SK-N-SH (cell line): Measurements from ENCODE around the gene ZDHHC7. TPM values are rescaled to one million over a fixed set of nuclear protein-coding genes. Genes with fewer than 3 reads are reported as not detected.

Experiments used
- CTCF ChIA-PET: fragments of 300-600, 350-600 bp; formaldehyde crosslinking; extraction: SDS; loops from one replicate; lab custom pipeline; 2021; lab: Yijun Ruan, JAX
- POLR2A ChIA-PET: fragments of 350-600 bp; sonication (Branson Sonifier 250); formaldehyde crosslinking; extraction: SDS; loops from one replicate; lab custom pipeline; 2020; ENCODE audit warnings: antibody characterized with exemption, inconsistent platforms; lab: Yijun Ruan, JAX
- DNase-seq: peaks from one replicate; pipeline ENCODE4 v3.0.0; 2012
- H2AFZ ChIP-seq: fragments of 200-600 bp; sonication (generic); 2 replicates; pipeline ENCODE4 v1.8.1; 2016; ENCODE audit warnings: antibody characterized with exemption, mild to moderate bottlenecking, low read depth
- H3F3A ChIP-seq: fragments of 200-600 bp; sonication (generic); replicated peaks from 2 replicates; pipeline ENCODE3; 2016; ENCODE audit warnings: antibody characterized with exemption, mild to moderate bottlenecking; ENCODE audit not compliant: insufficient read depth
- H3K27ac ChIP-seq, 2 experiments: fragments of 200-500 bp in 1 of 2; fragments of 200-600 bp in 1 of 2; sonication (Bioruptor generic) in 1 of 2; sonication (generic), shearing (Covaris generic) in 1 of 2; 2 replicates each; pipeline versions ENCODE4 v1.5.1 to v1.6.1; 2014 to 2016; ENCODE audit warnings: low read depth in 2 of 2, inconsistent platforms in 1 of 2, low read length in 1 of 2, mild to moderate bottlenecking in 1 of 2, mixed read lengths in 1 of 2
- H3K27me3 ChIP-seq: fragments of 200-600 bp; sonication (generic), shearing (Covaris generic); 2 replicates; pipeline ENCODE4 v1.6.1; 2016; ENCODE audit warnings: mixed run types; ENCODE audit not compliant: insufficient read depth
- H3K36me3 ChIP-seq, 2 experiments: fragments of 200-500 bp in 1 of 2; fragments of 200-600 bp in 1 of 2; sonication (Bioruptor generic) in 1 of 2; sonication (generic) in 1 of 2; replicated peaks in 1 of 2; 2 replicates each; pipeline versions ENCODE3 to v1.5.1; 2014 to 2016; ENCODE audit warnings: low read length in 1 of 2, mild to moderate bottlenecking in 1 of 2; ENCODE audit not compliant: insufficient read depth in 2 of 2, control insufficient read depth in 1 of 2
- H3K4me1 ChIP-seq, 2 experiments: fragments of 200-500 bp in 1 of 2; fragments of 200-600 bp in 1 of 2; sonication (Bioruptor generic) in 1 of 2; sonication (generic), shearing (Covaris generic) in 1 of 2; 2 replicates each; pipeline versions ENCODE4 v1.5.1 to v1.6.1; 2014 to 2016; ENCODE audit warnings: low read depth in 1 of 2, low read length in 1 of 2, mixed run types in 1 of 2; ENCODE audit not compliant: insufficient read depth in 2 of 2, control insufficient read depth in 1 of 2
- H3K4me2 ChIP-seq: fragments of 200-600 bp; sonication (generic), shearing (Covaris generic); 2 replicates; pipeline ENCODE4 v1.6.1; 2017; ENCODE audit warnings: mixed run types
- H3K4me3 ChIP-seq, 2 experiments: fragments of 200-500 bp in 1 of 2; fragments of 200-600 bp in 1 of 2; sonication (Bioruptor generic) in 1 of 2; sonication (generic), shearing (Covaris generic) in 1 of 2; 2 replicates each; pipeline versions ENCODE4 v1.5.1 to v1.8.1; 2014 to 2016; ENCODE audit warnings: low read depth in 2 of 2, inconsistent platforms in 1 of 2, low read length in 1 of 2, mild to moderate bottlenecking in 1 of 2, mixed read lengths in 1 of 2, moderate library complexity in 1 of 2
- H3K79me2 ChIP-seq: fragments of 200-600 bp; sonication (generic); 2 replicates; pipeline ENCODE4 v1.8.1; 2017; ENCODE audit warnings: mild to moderate bottlenecking; ENCODE audit not compliant: insufficient read depth
- H3K9ac ChIP-seq: fragments of 200-600 bp; sonication (generic); 2 replicates; pipeline ENCODE4 v1.6.1; 2017; ENCODE audit warnings: mixed run types
- H3K9me2 ChIP-seq: fragments of 200-600 bp; sonication (generic); 2 replicates; pipeline ENCODE4 v1.6.1; 2017; ENCODE audit warnings: mixed run types
- H3K9me3 ChIP-seq: fragments of 200-600 bp; sonication (generic); 2 replicates; pipeline ENCODE4 v1.6.1; 2017; ENCODE audit warnings: mixed run types, mild to moderate bottlenecking, moderate library complexity
- H4K20me1 ChIP-seq: fragments of 200-600 bp; sonication (generic); 2 replicates; pipeline ENCODE4 v1.6.1; 2017; ENCODE audit warnings: mild to moderate bottlenecking, mixed run types; ENCODE audit not compliant: insufficient read depth
- CHD2 ChIP-seq: fragments of 150-350 bp; IDR thresholded peaks from 2 replicates; pipeline ENCODE4 v1.6.1; 2018; ENCODE audit warnings: low read length; ENCODE audit not compliant: partially characterized antibody
- EP300 ChIP-seq, 2 experiments: IDR thresholded peaks; 2 replicates each; pipeline versions ENCODE4 v1.4.0 to v1.6.1; 2012; ENCODE audit warnings: borderline replicate concordance in 1 of 2, low read depth in 1 of 2, low read length in 1 of 2
- MEF2A ChIP-seq: IDR thresholded peaks from 2 replicates; pipeline ENCODE4 v1.4.0; 2012; ENCODE audit warnings: low read depth, borderline replicate concordance
- MXI1 ChIP-seq: IDR thresholded peaks from 2 replicates; pipeline ENCODE4 v1.6.1; 2012; ENCODE audit warnings: mild to moderate bottlenecking, low read depth, low read length, improper control_type of control experiment
- NFIC ChIP-seq: IDR thresholded peaks from 2 replicates; pipeline ENCODE4 v1.4.0; 2012; ENCODE audit warnings: borderline replicate concordance
- RAD21 ChIP-seq: IDR thresholded peaks from 2 replicates; pipeline ENCODE4 v1.6.1; 2012; ENCODE audit warnings: mild to moderate bottlenecking, low read length
- RFX5 ChIP-seq: IDR thresholded peaks from 2 replicates; pipeline ENCODE4 v1.6.1; 2012; ENCODE audit warnings: mild to moderate bottlenecking, improper control_type of control experiment, low read length
- SIN3A ChIP-seq: IDR thresholded peaks from 2 replicates; pipeline ENCODE4 v1.6.1; 2012; ENCODE audit warnings: low read depth, mild to moderate bottlenecking, low read length, moderate library complexity, borderline replicate concordance
- TCF12 ChIP-seq: IDR thresholded peaks from 2 replicates; pipeline ENCODE4 v1.4.0; 2012
- YY1 ChIP-seq: IDR thresholded peaks from 2 replicates; pipeline ENCODE4 v1.4.0; 2012; ENCODE audit warnings: low read depth, mild to moderate bottlenecking
- WGBS: methylation state at CpG from one replicate; pipeline ENCODE4 v1.1.6; 2017; ENCODE audit warnings: low lambda C conversion rate; 5-methylcytosine and 5-hydroxymethylcytosine counted together
- polyA plus RNA-seq, 3 experiments: library from polyadenylated mRNA; depleted of rRNA; stranded (reverse); fragments of >200 nt; gene quantifications; 2 replicates each; pipeline ENCODE4 v1.2.3, GENCODE V29; 2012
- TF ChIP-seq, protein P1 (sequence below): IDR thresholded peaks from 2 replicates; pipeline ENCODE4 v1.4.0; 2012; ENCODE audit warnings: low read depth, borderline replicate concordance
- TF ChIP-seq, protein P2 (sequence below): IDR thresholded peaks from 2 replicates; pipeline ENCODE4 v1.4.0; 2012; ENCODE audit warnings: low read depth, borderline replicate concordance
- TF ChIP-seq, protein P3 (sequence below): fragments of 150-350 bp; IDR thresholded peaks from 2 replicates; pipeline ENCODE4 v1.6.1; 2017; ENCODE audit warnings: antibody characterized with exemption, low read length, low read depth, borderline replicate concordance

ZDHHC7 gene
- polyA plus RNA-seq, 1 of the 3 experiments (the other 2 are of a cell fraction): 114 TPM

- no peak for DNase-seq
- peaks cover 13% of the 10 kb centered on the region for H3F3A ChIP-seq
- H4K20me1 ChIP-seq: no peaks in the 10 kb centered on the region
- peak overlapping the region in 1 of 2 experiments; percentile 18; a peak in 1 of 4 replicates for H3K27ac ChIP-seq
- no peaks in the 10 kb centered on the region for H3K27me3 ChIP-seq
- no peak overlapping the region for H3K4me3 ChIP-seq
- 0 out of 2 replicates have a peak overlapping the region, but pooled peaks have one; percentile 24 for H2AFZ ChIP-seq
- H3K9me3 ChIP-seq: no peaks in the 10 kb centered on the region
- H3K79me2 ChIP-seq: peaks cover 4% of the 10 kb centered on the region
- no peak overlapping the region for H3K9ac ChIP-seq
- TF ChIP-seq RFX5: no peak
- TF ChIP-seq TCF12: peak; percentile 34; the same call in 1 of the 2 replicates
- TF ChIP-seq, protein P1, sequence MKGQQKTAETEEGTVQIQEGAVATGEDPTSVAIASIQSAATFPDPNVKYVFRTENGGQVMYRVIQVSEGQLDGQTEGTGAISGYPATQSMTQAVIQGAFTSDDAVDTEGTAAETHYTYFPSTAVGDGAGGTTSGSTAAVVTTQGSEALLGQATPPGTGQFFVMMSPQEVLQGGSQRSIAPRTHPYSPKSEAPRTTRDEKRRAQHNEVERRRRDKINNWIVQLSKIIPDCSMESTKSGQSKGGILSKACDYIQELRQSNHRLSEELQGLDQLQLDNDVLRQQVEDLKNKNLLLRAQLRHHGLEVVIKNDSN: peak; percentile 60; the same call in 1 of the 2 replicates
- POLR2A ChIA-PET: no interaction called here
- H3K4me1 ChIP-seq: peaks cover 0 to 5% of the 10 kb centered on the region in 2 experiments; a peak in 2 of 4 replicates
- WGBS: 84% methylated on average over 5 of the region's 5 CpGs
- H3K9me2 ChIP-seq: no peaks in the 10 kb centered on the region
- CTCF ChIA-PET: interaction anchor here (0.6 to 1.9 kb wide), 2 partner anchors 45 to 393 kb away, joined by 3 to 6 read pairs; no protein-coding TSS in a partner anchor
- H3K4me2 ChIP-seq: no peak overlapping the region
- no peaks in the 10 kb centered on the region for H3K36me3 ChIP-seq
Measured at GRCh38 chr16:85015481-85016187, 4.3 kb upstream of the ZDHHC7 start.

- H3K27ac ChIP-seq: no peak overlapping the region
- H3K27me3 ChIP-seq: no peaks in the 10 kb centered on the region
- CTCF ChIA-PET: interaction anchor here (1.2 kb wide), 1 partner anchor 13 kb away, joined by 3 read pairs; the partner anchor contains the start of gene KIAA0513
- H4K20me1 ChIP-seq: peaks cover 4% of the 10 kb centered on the region
- TF ChIP-seq, protein P2, sequence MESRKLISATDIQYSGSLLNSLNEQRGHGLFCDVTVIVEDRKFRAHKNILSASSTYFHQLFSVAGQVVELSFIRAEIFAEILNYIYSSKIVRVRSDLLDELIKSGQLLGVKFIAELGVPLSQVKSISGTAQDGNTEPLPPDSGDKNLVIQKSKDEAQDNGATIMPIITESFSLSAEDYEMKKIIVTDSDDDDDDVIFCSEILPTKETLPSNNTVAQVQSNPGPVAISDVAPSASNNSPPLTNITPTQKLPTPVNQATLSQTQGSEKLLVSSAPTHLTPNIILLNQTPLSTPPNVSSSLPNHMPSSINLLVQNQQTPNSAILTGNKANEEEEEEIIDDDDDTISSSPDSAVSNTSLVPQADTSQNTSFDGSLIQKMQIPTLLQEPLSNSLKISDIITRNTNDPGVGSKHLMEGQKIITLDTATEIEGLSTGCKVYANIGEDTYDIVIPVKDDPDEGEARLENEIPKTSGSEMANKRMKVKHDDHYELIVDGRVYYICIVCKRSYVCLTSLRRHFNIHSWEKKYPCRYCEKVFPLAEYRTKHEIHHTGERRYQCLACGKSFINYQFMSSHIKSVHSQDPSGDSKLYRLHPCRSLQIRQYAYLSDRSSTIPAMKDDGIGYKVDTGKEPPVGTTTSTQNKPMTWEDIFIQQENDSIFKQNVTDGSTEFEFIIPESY: no peak
- TF ChIP-seq RFX5 (no peak), CHD2 (no peak), TCF12 (no peak), RAD21 (no peak), SIN3A (no peak), EP300 (IDR thresholded peaks at IDR 0.05; ENCODE audit: borderline replicate concordance in 1 of 2, low read depth in 1 of 2, low read length in 1 of 2) (no peak), MXI1 (no peak), MEF2A (no peak), NFIC (no peak), YY1 (no peak)
- TF ChIP-seq, protein P3, sequence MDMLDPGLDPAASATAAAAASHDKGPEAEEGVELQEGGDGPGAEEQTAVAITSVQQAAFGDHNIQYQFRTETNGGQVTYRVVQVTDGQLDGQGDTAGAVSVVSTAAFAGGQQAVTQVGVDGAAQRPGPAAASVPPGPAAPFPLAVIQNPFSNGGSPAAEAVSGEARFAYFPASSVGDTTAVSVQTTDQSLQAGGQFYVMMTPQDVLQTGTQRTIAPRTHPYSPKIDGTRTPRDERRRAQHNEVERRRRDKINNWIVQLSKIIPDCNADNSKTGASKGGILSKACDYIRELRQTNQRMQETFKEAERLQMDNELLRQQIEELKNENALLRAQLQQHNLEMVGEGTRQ: no peak
- no peaks in the 10 kb centered on the region for H3K9me3 ChIP-seq
- no peak overlapping the region for H3K4me2 ChIP-seq
- H3K4me1 ChIP-seq: peaks cover 7 to 13% of the 10 kb centered on the region in 2 experiments; a peak in 3 of 4 replicates
- POLR2A ChIA-PET: no interaction called here
- no peak overlapping the region for H3K4me3 ChIP-seq
- H3F3A ChIP-seq: peaks cover 16% of the 10 kb centered on the region
- WGBS: 93% methylated on average over 2 of the region's 2 CpGs
- peaks cover 18% of the 10 kb centered on the region for H3K79me2 ChIP-seq
- H2AFZ ChIP-seq: no peak overlapping the region
- H3K36me3 ChIP-seq: peaks cover 0 to 1% of the 10 kb centered on the region in 2 experiments
- DNase-seq: no peak
- no peak overlapping the region for H3K9ac ChIP-seq
- H3K9me2 ChIP-seq: no peaks in the 10 kb centered on the region
Measured at GRCh38 chr16:85014311-85014710, 3.0 kb upstream of the ZDHHC7 start.
